Uterine smooth muscle cell (primary cell): ENCODE measurements around the gene TAC4. TPM values are rescaled to one million over a fixed set of nuclear protein-coding genes. Genes with fewer than 3 reads are reported as not detected.

Source experiments
- total RNA-seq: library from RNA; depleted of rRNA; stranded (reverse); fragments of >200 nt; gene quantifications from 2 replicates; pipeline ENCODE4 v1.2.3, GENCODE V29; 2014

Gene TAC4
- total RNA-seq = not detected in 2 replicates

GRCh38 chr17:49848019-49848473 lies at the start of gene TAC4:
Gene TAC4, minus strand, starts transcription at chr17:49848069. Its CDS starts 52 bp downstream, at chr17:49848017.

GRCh38 chr17:49788478-49789242 lies 59.2 kb downstream of the TAC4 start, which contains the start of gene KAT7:
Gene KAT7, plus strand, starts transcription at chr17:49788681. Its CDS starts 154 bp downstream, at chr17:49788835.

Other genes with a start within 250 kb of the TAC4 start
- gene SPOP, start 170.0 kb downstream of the TAC4 start, total RNA-seq = 61.4 and 98.7 TPM in 2 replicates
- gene SLC35B1, start 140.1 kb downstream of the TAC4 start, total RNA-seq = 60.6 and 63.2 TPM in 2 replicates
- gene FAM117A, start 83.9 kb downstream of the TAC4 start, total RNA-seq = 1.1 and 1.2 TPM in 2 replicates
- 29.1 and 40.6 TPM in 2 replicates for gene KAT7, start 59.4 kb downstream of the TAC4 start, total RNA-seq
- not detected in 2 replicates for gene DLX4, start 121.1 kb upstream of the TAC4 start, total RNA-seq
- not detected in 2 replicates for gene DLX3, start 147.2 kb upstream of the TAC4 start, total RNA-seq
- gene ITGA3, start 208.0 kb upstream of the TAC4 start, total RNA-seq = 208 and 211 TPM in 2 replicates
- 7.5 and 11.7 TPM in 2 replicates for gene PDK2, start 247.3 kb upstream of the TAC4 start, total RNA-seq